GM06990 (cell line): ENCODE results near the gene RAB11FIP4.
"Not testable (repeated sequence)": the region's sequence is repeated elsewhere in the genome, so short reads cannot be mapped to it uniquely, and the experiment has no call there.

Experiments used
- DNase-seq: peaks from one replicate; pipeline ENCODE4 v3.0.0-alpha.2; 2011; ENCODE audit not compliant: insufficient read length; ENCODE audit errors: extremely low read depth
- H3K27me3 ChIP-seq: replicated peaks from 2 replicates; pipeline ENCODE4 v1.6.0; 2011; ENCODE audit warnings: low read length; ENCODE audit not compliant: control insufficient read depth, insufficient read depth
- H3K36me3 ChIP-seq: 2 replicates; pipeline ENCODE4 v1.5.1; 2011; ENCODE audit warnings: low read length; ENCODE audit not compliant: control insufficient read depth, insufficient read depth
- H3K4me3 ChIP-seq: replicated peaks from 2 replicates; pipeline ENCODE4 v1.5.1; 2011; ENCODE audit warnings: low read depth, mild to moderate bottlenecking, control low read depth, low read length
- TF ChIP-seq, protein P1 (sequence below): IDR thresholded peaks from 2 replicates; pipeline ENCODE4 v1.5.1; 2011; ENCODE audit warnings: low read length, control low read depth, mild to moderate bottlenecking, inconsistent platforms; ENCODE audit not compliant: insufficient read depth, poor library complexity, severe bottlenecking

RAB11FIP4 gene

DNA sequence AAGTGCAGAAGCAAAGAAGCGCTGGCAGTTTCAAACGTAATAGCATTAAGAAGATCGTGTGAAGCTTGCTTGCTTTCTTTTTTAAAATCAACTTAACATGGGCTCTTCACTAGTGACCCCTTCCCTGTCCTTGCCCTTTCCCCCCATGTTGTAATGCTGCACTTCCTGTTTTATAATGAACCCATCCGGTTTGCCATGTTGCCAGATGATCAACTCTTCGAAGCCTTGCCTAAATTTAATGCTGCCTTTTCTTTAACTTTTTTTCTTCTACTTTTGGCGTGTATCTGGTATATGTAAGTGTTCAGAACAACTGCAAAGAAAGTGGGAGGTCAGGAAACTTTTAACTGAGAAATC is 17.4 kb upstream of the RAB11FIP4 start:
- Histone ChIP-seq H3K36me3 (no peaks in the 10 kb centered on the region), H3K4me3 (no peak overlapping the region), H3K27me3 (no peaks in the 10 kb centered on the region)
- DNase-seq, result no peak
- TF ChIP-seq, protein P1, sequence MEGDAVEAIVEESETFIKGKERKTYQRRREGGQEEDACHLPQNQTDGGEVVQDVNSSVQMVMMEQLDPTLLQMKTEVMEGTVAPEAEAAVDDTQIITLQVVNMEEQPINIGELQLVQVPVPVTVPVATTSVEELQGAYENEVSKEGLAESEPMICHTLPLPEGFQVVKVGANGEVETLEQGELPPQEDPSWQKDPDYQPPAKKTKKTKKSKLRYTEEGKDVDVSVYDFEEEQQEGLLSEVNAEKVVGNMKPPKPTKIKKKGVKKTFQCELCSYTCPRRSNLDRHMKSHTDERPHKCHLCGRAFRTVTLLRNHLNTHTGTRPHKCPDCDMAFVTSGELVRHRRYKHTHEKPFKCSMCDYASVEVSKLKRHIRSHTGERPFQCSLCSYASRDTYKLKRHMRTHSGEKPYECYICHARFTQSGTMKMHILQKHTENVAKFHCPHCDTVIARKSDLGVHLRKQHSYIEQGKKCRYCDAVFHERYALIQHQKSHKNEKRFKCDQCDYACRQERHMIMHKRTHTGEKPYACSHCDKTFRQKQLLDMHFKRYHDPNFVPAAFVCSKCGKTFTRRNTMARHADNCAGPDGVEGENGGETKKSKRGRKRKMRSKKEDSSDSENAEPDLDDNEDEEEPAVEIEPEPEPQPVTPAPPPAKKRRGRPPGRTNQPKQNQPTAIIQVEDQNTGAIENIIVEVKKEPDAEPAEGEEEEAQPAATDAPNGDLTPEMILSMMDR, result no peak

- no peaks in the 10 kb centered on the region for H3K27me3 ChIP-seq
- H3K4me3 ChIP-seq, result no peak overlapping the region
- TF ChIP-seq, protein P1, result no peak
- peak; percentile 14 for DNase-seq
- H3K36me3 ChIP-seq, result no peaks in the 10 kb centered on the region
Observed at GRCh38 chr17:31374503-31374902, 17.0 kb upstream of the RAB11FIP4 start.

- DNase-seq, result no peak
- no peaks in the 10 kb centered on the region for H3K36me3 ChIP-seq
- H3K27me3 ChIP-seq, result no peaks in the 10 kb centered on the region
- H3K4me3 ChIP-seq, result no peak overlapping the region
- TF ChIP-seq, protein P1, result no peak
Observed at GRCh38 chr17:31378638-31379037, 12.8 kb upstream of the RAB11FIP4 start.

GRCh38 chr17:31379597-31380205 is 11.8 kb upstream of the RAB11FIP4 start:
- no peaks in the 10 kb centered on the region for H3K27me3 ChIP-seq
- no peak for DNase-seq
- TF ChIP-seq, protein P1, result no peak
- no peaks in the 10 kb centered on the region for H3K36me3 ChIP-seq
- H3K4me3 ChIP-seq, result no peak overlapping the region

DNA sequence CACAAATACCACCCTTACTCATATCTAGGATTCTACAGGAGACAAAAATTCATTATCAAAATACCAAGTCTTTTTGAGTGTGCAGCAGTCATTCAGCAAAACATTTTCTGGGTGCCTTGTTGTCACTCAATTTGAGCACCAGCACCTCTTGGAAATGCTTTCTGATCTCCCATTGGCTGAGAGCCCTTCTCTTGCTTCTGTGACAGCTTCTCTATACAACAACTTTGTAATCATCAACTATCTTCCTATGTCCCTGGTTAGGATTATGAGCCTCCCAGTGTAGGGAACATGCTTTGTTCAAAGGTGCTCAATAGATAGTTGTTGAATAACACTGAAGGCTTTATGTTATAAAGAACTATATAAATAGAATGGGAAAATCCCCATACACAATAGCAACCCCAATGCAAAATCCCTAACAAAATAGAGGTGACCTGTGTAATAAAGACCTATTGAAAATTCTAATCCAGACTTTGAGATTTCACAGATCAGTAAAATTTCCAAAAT is 10.3 kb upstream of the RAB11FIP4 start:
- Histone ChIP-seq H3K4me3 (no peak overlapping the region), H3K36me3 (no peaks in the 10 kb centered on the region), H3K27me3 (no peaks in the 10 kb centered on the region)
- TF ChIP-seq, protein P1, result no peak
- DNase-seq, result no peak

DNA sequence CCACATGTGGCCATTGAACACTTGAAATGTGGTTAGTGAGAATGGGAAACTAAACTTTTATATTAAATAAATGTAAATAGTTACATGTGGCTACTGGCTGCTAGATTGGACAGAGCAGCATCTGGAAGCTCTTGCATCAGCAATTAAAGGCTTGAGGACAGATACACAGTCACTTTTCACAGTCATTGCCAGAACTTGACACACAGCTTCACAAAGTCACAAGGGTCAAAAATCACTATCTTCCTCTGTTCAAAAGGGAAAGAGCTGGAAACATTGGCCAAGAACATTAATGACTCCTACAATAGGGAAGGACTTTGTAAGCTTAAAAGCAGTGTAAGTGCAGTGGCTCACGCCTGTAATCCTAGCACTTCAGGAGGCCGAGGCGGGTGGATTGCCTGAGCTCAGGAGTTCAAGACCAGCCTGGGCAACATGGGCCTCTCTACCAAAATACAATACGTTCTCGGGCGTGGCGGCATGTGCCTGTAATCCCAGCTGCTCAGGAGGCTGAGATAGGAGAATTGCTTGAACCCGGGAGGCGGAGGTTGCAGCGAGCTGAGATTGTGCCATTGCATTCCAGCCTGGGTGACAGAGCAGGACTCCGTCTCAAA is 8.7 kb upstream of the RAB11FIP4 start:
- not testable (repeated sequence) for H3K27me3 ChIP-seq, H3K36me3 ChIP-seq, DNase-seq, H3K4me3 ChIP-seq

- not testable (repeated sequence) for H3K27me3 ChIP-seq, H3K4me3 ChIP-seq, DNase-seq, H3K36me3 ChIP-seq
Observed at GRCh38 chr17:31383488-31383887, 8.0 kb upstream of the RAB11FIP4 start.
